Hematopoietic multipotent progenitor cell treated with erythropoietin and hydrocortisone succinate and interleukin-3 and kit ligand, for 6 days (in vitro differentiated cells): ENCODE data around the gene TRAPPC6A.
A peak's percentile ranks its signal among the peaks of the same experiment; 100 is the strongest.

Experiments
- DNase-seq: peaks from one replicate; pipeline ENCODE4 v3.0.0-alpha.2; 2015

Gene TRAPPC6A

GRCh38 chr19:45161738-45162607 is 16.1 kb downstream of the TRAPPC6A start:
- no peak for DNase-seq

- DNase-seq = no peak
These were observed 16.9 kb downstream of the TRAPPC6A start, which contains the start of gene NKPD1 for GRCh38 chr19:45160870-45161737. NKPD1 (minus strand) TSS chr19:45160982; CDS start chr19:45160150, 832 bp downstream.

- no peak for DNase-seq
These were observed 18.1 kb downstream of the TRAPPC6A start for GRCh38 chr19:45159971-45160324.

- DNase-seq = no peak
These were observed 18.6 kb downstream of the TRAPPC6A start for GRCh38 chr19:45159210-45159970.

GRCh38 chr19:45158503-45159209 is 19.4 kb downstream of the TRAPPC6A start:
- no peak for DNase-seq

GRCh38 chr19:45156751-45157150 is 21.3 kb downstream of the TRAPPC6A start:
- no peak for DNase-seq

- DNase-seq = no peak
These were observed 21.9 kb downstream of the TRAPPC6A start for GRCh38 chr19:45156011-45156630.

GRCh38 chr19:45154064-45154827 is 23.8 kb downstream of the TRAPPC6A start:
- DNase-seq = no peak

GRCh38 chr19:45153339-45154063 is 24.5 kb downstream of the TRAPPC6A start:
- DNase-seq = peak; percentile 49

GRCh38 chr19:45152504-45153338 is 25.3 kb downstream of the TRAPPC6A start:
- peak; percentile 73 for DNase-seq

- no peak for DNase-seq
These were observed 26.1 kb downstream of the TRAPPC6A start for GRCh38 chr19:45151821-45152503.

- DNase-seq = no peak
These were observed 26.7 kb downstream of the TRAPPC6A start for GRCh38 chr19:45151320-45151719.

- DNase-seq = no peak
These were observed 27.2 kb downstream of the TRAPPC6A start for GRCh38 chr19:45150751-45151281.

- DNase-seq = no peak
These were observed 27.9 kb downstream of the TRAPPC6A start for GRCh38 chr19:45150180-45150579.

- no peak for DNase-seq
These were observed 28.9 kb downstream of the TRAPPC6A start for GRCh38 chr19:45149129-45149528.

- no peak for DNase-seq
These were observed 30.0 kb downstream of the TRAPPC6A start for GRCh38 chr19:45147835-45148676.

- no peak for DNase-seq
These were observed 31.3 kb downstream of the TRAPPC6A start for GRCh38 chr19:45146741-45147205.
